ENCODE data around the gene SIL1.

SIL1 gene

GRCh38 chr5:138974227-138975063, 223.7 kb downstream of the SIL1 start:
- DNase-seq: no peak

GRCh38 chr5:138972836-138973235, 225.3 kb downstream of the SIL1 start:
- no peak for DNase-seq

- DNase-seq: no peak
Observed at GRCh38 chr5:138972230-138972629, 225.9 kb downstream of the SIL1 start.

GRCh38 chr5:138969323-138970002, 228.7 kb downstream of the SIL1 start:
- no peak for DNase-seq

GRCh38 chr5:138968601-138969000, 229.6 kb downstream of the SIL1 start:
- no peak for DNase-seq

- DNase-seq: no peak
Observed at GRCh38 chr5:138967791-138968448, 230.2 kb downstream of the SIL1 start.

- no peak for DNase-seq
Observed at GRCh38 chr5:138966236-138966985, 231.8 kb downstream of the SIL1 start.

- no peak for DNase-seq
Observed at GRCh38 chr5:138965626-138966025, 232.5 kb downstream of the SIL1 start.

- DNase-seq: no peak
Observed at GRCh38 chr5:138964647-138965201, 233.4 kb downstream of the SIL1 start.

GRCh38 chr5:138963763-138964371, 234.3 kb downstream of the SIL1 start:
- no peak for DNase-seq

GRCh38 chr5:138962614-138963370, 235.4 kb downstream of the SIL1 start:
- DNase-seq: no peak

- DNase-seq: no peak
Observed at GRCh38 chr5:138961729-138962128, 236.4 kb downstream of the SIL1 start.

- no peak for DNase-seq
Observed at GRCh38 chr5:138961221-138961620, 236.9 kb downstream of the SIL1 start.

GRCh38 chr5:138960145-138960692, 237.9 kb downstream of the SIL1 start:
- DNase-seq: no peak

GRCh38 chr5:138956801-138957200, 241.4 kb downstream of the SIL1 start:
- no peak for DNase-seq

- DNase-seq: no peak
Observed at GRCh38 chr5:138955671-138956295, 242.4 kb downstream of the SIL1 start.

- DNase-seq: no peak
Observed at GRCh38 chr5:138955013-138955660, 243.0 kb downstream of the SIL1 start.

- DNase-seq: no peak
Observed at GRCh38 chr5:138954257-138955012, 243.7 kb downstream of the SIL1 start.

Data from CD4-positive, alpha-beta T cell treated with Interferon gamma for 1 hour (primary cell).